OCI-LY7 (cell line): ENCODE measurements around the gene IMMT.

Source experiments
- CTCF ChIP-seq: fragments of 200-600 bp; sonication (generic); conservative IDR thresholded peaks from 2 replicates; pipeline ENCODE4 v1.5.1; 2014; ENCODE audit warnings: mild to moderate bottlenecking, antibody characterized with exemption, low read length, moderate library complexity, mixed read lengths
- EZH2phosphoT487 ChIP-seq: fragments of 200-600 bp; sonication (generic); IDR thresholded peaks from 2 replicates; pipeline ENCODE4 v1.6.1; 2018; ENCODE audit warnings: low read depth, borderline replicate concordance, mild to moderate bottlenecking, mixed run types, antibody characterized with exemption, low read length, moderate library complexity, mixed read lengths

GRCh38 chr2:86194751-86195054 is 559 bp downstream of the IMMT start:
- TF ChIP-seq CTCF: no peak
- no peak for TF ChIP-seq EZH2phosphoT487
